ENCODE data around the gene B3GNT5.

B3GNT5 gene

GRCh38 chr3:183224180-183224970 is 28.7 kb upstream of the B3GNT5 start:
- DNase-seq (ENCODE audit: low read depth in 1 of 2, low spot score in 1 of 2): no peak
- no peak overlapping the region for H3K27ac ChIP-seq (replicated peaks)
- no peaks in the 10 kb centered on the region for H3K27me3 ChIP-seq (ENCODE audit: insufficient read depth, poor library complexity, severe bottlenecking)
- no peak overlapping the region for H3K4me3 ChIP-seq (replicated peaks; ENCODE audit: insufficient read depth, low read length)
- TF ChIP-seq GABPA (IDR thresholded peaks at IDR 0.05; ENCODE audit: low read depth) (no peak), SPI1 (IDR thresholded peaks at IDR 0.05; ENCODE audit: borderline replicate concordance, low read depth) (no peak), REST (IDR thresholded peaks at IDR 0.05; ENCODE audit: insufficient replicate concordance, low read depth) (no peak)

GRCh38 chr3:183226333-183226890 is 26.6 kb upstream of the B3GNT5 start:
- TF ChIP-seq CTCF (IDR thresholded peaks at IDR 0.05; ENCODE audit: insufficient read depth, low read length) (no peak), REST (IDR thresholded peaks at IDR 0.05; ENCODE audit: insufficient replicate concordance, low read depth) (no peak), GABPA (IDR thresholded peaks at IDR 0.05; ENCODE audit: low read depth) (no peak), SPI1 (IDR thresholded peaks at IDR 0.05; ENCODE audit: borderline replicate concordance, low read depth) (no peak), POLR2AphosphoS5 (IDR thresholded peaks at IDR 0.05; ENCODE audit: low read depth) (no peak)
- Histone ChIP-seq H3K27ac (replicated peaks) (no peak overlapping the region), H3K4me3 (replicated peaks; ENCODE audit: insufficient read depth, low read length) (no peak overlapping the region), H3K27me3 (ENCODE audit: insufficient read depth, poor library complexity, severe bottlenecking) (no peaks in the 10 kb centered on the region)
- DNase-seq (ENCODE audit: low read depth in 1 of 2, low spot score in 1 of 2): no peak

- Histone ChIP-seq H3K27ac (replicated peaks) (no peak overlapping the region), H3K27me3 (ENCODE audit: insufficient read depth, poor library complexity, severe bottlenecking) (no peaks in the 10 kb centered on the region), H3K4me3 (replicated peaks; ENCODE audit: insufficient read depth, low read length) (no peak overlapping the region)
- no peak for DNase-seq (ENCODE audit: low read depth in 1 of 2, low spot score in 1 of 2)
- TF ChIP-seq SPI1 (IDR thresholded peaks at IDR 0.05; ENCODE audit: borderline replicate concordance, low read depth) (no peak), POLR2AphosphoS5 (IDR thresholded peaks at IDR 0.05; ENCODE audit: low read depth) (no peak), CTCF (IDR thresholded peaks at IDR 0.05; ENCODE audit: insufficient read depth, low read length) (no peak), REST (IDR thresholded peaks at IDR 0.05; ENCODE audit: insufficient replicate concordance, low read depth) (no peak), GABPA (IDR thresholded peaks at IDR 0.05; ENCODE audit: low read depth) (no peak)
Observed at GRCh38 chr3:183227586-183227985, 25.5 kb upstream of the B3GNT5 start.

Measured in HL-60 (cell line).